ENCODE measurements around the gene APBB2. TPM values are rescaled to one million over a fixed set of nuclear protein-coding genes. Genes with fewer than 3 reads are reported as not detected.

APBB2 gene
- total RNA-seq, 2 donors from 2014 or later = 134 to 137 TPM

DNA sequence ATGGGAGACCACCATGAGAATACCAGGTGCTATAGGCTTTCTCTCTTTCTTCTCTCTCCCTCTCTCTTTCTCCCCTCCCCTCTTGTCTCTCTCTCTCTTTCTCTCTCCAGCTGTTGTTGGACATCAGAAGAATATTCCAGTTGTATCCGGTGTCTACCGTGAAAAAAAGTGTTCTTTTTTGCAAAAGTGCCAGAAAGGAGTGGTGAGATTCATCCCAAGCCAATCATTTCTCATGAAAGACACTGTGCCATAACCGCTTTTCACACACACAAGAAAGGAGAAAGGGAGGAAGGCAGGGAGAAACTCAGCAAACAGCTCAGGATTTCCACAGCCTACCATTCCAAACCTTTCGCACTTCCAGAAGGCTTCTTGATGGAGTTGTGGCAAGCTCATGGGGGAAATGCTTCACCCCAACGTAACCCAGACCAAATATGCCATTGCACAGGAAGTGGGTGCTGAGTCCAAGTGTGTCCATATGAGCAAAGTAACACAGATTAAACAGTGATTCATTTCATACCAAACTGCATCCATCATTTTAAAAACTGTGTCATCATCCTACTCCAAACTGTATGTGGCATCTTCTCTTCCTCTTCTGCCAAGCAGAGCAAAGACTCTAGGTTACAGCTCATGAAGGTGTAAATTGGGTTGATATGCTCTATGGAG, 224.0 kb downstream of the APBB2 start:
- no peak overlapping the region for H3K4me3 ChIP-seq
- ATAC-seq (ENCODE audit: insufficient number of reproducible peaks, low FRiP score, low read depth) (peak; percentile 52), DNase-seq (ENCODE audit: low spot score) (no peak)
- TF ChIP-seq, protein P1, sequence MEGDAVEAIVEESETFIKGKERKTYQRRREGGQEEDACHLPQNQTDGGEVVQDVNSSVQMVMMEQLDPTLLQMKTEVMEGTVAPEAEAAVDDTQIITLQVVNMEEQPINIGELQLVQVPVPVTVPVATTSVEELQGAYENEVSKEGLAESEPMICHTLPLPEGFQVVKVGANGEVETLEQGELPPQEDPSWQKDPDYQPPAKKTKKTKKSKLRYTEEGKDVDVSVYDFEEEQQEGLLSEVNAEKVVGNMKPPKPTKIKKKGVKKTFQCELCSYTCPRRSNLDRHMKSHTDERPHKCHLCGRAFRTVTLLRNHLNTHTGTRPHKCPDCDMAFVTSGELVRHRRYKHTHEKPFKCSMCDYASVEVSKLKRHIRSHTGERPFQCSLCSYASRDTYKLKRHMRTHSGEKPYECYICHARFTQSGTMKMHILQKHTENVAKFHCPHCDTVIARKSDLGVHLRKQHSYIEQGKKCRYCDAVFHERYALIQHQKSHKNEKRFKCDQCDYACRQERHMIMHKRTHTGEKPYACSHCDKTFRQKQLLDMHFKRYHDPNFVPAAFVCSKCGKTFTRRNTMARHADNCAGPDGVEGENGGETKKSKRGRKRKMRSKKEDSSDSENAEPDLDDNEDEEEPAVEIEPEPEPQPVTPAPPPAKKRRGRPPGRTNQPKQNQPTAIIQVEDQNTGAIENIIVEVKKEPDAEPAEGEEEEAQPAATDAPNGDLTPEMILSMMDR (IDR thresholded peaks at IDR 0.05) = no peak
- H3K27me3 ChIP-seq (replicated peaks; ENCODE audit: insufficient read depth) = no peaks in the 10 kb centered on the region
- H3K4me1 ChIP-seq (ENCODE audit: control insufficient read depth in 1 of 2, low read depth in 2 of 2) = peaks cover 21 to 49% of the 10 kb centered on the region in 2 donors
- no peaks in the 10 kb centered on the region for H3K9me3 ChIP-seq
- H3K36me3 ChIP-seq = no peaks in the 10 kb centered on the region
- H3K27ac ChIP-seq = peak overlapping the region in 1 of 2 donors; percentile 34

DNA sequence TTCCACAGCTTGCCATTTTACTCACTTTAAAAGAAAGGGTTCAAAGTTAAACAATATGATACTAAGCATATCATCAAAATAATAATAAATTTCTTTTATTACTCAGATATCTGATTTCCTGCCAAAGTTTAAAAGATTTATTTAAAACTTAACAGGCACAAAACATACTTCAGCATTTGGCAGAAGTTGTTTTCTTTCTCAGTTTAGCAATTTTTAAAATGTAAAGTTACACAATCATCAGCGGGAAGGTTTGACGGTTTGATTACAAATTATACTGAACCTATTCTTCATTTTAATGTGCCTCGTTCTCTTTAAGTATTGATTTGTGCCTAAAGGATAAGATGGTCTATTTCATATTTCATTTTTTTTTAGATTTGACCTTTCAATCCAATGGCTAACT, 227.2 kb downstream of the APBB2 start:
- TF ChIP-seq, protein P1 (IDR thresholded peaks at IDR 0.05) = no peak
- Histone ChIP-seq H3K27ac (no peak overlapping the region), H3K4me3 (no peak overlapping the region), H3K27me3 (replicated peaks; ENCODE audit: insufficient read depth) (no peaks in the 10 kb centered on the region), H3K36me3 (no peaks in the 10 kb centered on the region), H3K9me3 (no peaks in the 10 kb centered on the region), H3K4me1 (ENCODE audit: control insufficient read depth in 1 of 2, low read depth in 2 of 2) (peaks cover 18 to 28% of the 10 kb centered on the region in 2 donors)
- ATAC-seq (ENCODE audit: insufficient number of reproducible peaks, low FRiP score, low read depth) (no peak), DNase-seq (ENCODE audit: low spot score) (no peak)

DNA sequence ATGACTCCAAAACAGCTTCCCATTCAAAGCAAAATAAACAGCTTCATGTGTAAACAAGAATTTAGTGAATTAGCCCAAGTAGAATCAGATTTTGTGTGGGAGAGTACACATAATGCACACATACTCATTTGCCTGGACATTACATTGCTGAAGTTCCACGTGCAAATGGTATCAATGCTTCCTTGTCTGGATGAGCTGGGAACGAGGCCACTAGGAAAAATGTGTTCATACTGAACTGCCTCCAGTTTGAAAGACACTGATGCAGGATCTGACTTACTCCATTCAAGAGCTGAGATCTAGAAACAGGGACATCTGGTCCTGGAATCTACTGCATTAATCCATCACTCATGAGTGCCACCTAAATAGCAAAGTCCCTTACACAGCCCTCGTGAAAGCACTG, 228.0 kb downstream of the APBB2 start:
- Histone ChIP-seq H3K27me3 (replicated peaks; ENCODE audit: insufficient read depth) (no peaks in the 10 kb centered on the region), H3K9me3 (no peaks in the 10 kb centered on the region), H3K4me3 (no peak overlapping the region), H3K4me1 (ENCODE audit: control insufficient read depth in 1 of 2, low read depth in 2 of 2) (peaks cover 14 to 22% of the 10 kb centered on the region in 2 donors), H3K36me3 (no peaks in the 10 kb centered on the region), H3K27ac (no peak overlapping the region)
- TF ChIP-seq, protein P1 (IDR thresholded peaks at IDR 0.05) = no peak
- DNase-seq (ENCODE audit: low spot score) (no peak), ATAC-seq (ENCODE audit: insufficient number of reproducible peaks, low FRiP score, low read depth) (no peak)

DNA sequence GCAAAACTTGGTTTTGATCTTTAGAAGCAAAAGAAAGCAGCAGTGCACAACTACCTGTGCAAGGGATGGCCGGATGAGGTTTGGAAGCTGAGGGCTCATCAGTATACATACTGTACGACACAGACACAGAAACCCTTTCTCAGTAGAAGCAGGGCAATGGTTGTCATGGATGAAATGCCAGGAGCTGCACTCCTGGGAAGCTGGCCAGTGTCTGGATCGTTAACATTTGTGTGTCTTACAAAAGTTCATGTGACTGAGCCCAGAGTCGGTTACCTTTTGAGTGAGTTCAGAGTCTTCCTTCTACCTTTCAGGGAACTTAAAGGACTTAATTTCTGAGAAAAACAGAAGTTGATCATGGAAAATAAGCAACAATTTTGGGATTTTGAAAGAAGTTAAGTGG, 230.3 kb downstream of the APBB2 start:
- TF ChIP-seq, protein P1 (IDR thresholded peaks at IDR 0.05) = no peak
- DNase-seq (ENCODE audit: low spot score) = no peak
- no peaks in the 10 kb centered on the region for H3K27me3 ChIP-seq (replicated peaks; ENCODE audit: insufficient read depth)
- no peak overlapping the region for H3K4me3 ChIP-seq
- no peaks in the 10 kb centered on the region for H3K36me3 ChIP-seq
- peaks cover 4 to 9% of the 10 kb centered on the region in 2 donors for H3K4me1 ChIP-seq (ENCODE audit: control insufficient read depth in 1 of 2, low read depth in 2 of 2)
- ATAC-seq (ENCODE audit: insufficient number of reproducible peaks, low FRiP score, low read depth) = no peak
- H3K9me3 ChIP-seq = no peaks in the 10 kb centered on the region
- H3K27ac ChIP-seq = no peak overlapping the region

DNA sequence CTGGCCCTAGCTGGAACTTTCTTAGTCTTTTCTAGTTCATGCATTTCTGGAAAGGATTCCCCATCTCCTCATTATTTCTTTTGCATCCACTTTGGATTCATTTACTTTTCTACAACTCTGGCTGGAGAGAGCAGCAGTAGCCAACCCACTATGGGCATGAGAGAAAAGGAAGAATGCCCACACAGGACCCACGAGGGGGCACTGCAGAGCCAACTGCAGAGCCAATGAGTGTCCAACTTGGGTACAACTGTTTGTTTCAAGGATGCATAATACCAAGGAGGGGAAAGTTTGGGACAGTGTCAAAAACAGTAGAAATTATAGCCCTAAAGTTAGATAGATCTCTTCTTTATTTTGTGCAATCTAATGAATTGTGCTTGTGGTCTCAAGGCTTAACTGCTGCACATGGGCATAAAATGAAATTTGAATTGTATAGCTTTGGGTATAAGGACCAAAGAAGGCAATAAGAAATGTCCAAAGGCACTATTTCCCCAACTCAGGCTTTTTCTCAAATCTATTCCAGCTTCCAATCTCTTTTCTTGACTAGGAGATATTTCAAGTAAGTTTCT, 233.9 kb downstream of the APBB2 start:
- DNase-seq (ENCODE audit: low spot score) = no peak
- TF ChIP-seq, protein P1 (IDR thresholded peaks at IDR 0.05) = peak; percentile 38
- Histone ChIP-seq H3K36me3 (no peaks in the 10 kb centered on the region), H3K4me3 (no peak overlapping the region), H3K27me3 (replicated peaks; ENCODE audit: insufficient read depth) (no peaks in the 10 kb centered on the region), H3K9me3 (no peaks in the 10 kb centered on the region), H3K27ac (no peak overlapping the region), H3K4me1 (ENCODE audit: control insufficient read depth in 1 of 2, low read depth in 2 of 2) (no peaks in the 10 kb centered on the region)
- no peak for ATAC-seq (ENCODE audit: insufficient number of reproducible peaks, low FRiP score, low read depth)
